Measurements from ENCODE around the gene LAMTOR1.
"Not testable (repeated sequence)": the region's sequence is repeated elsewhere in the genome, so short reads cannot be mapped to it uniquely, and the experiment has no call there.

The LAMTOR1 gene

GRCh38 chr11:72135473-72135872 lies 32.4 kb upstream of the LAMTOR1 start, which contains the start of gene FOLR3:
FOLR3 (plus strand) TSS chr11:72135725; CDS start chr11:72135953, 228 bp downstream.
- not testable (repeated sequence) for TF ChIP-seq RAD21 (IDR thresholded peaks at IDR 0.05; ENCODE audit: low read depth); TEAD4 (IDR thresholded peaks at IDR 0.05); USF1 (IDR thresholded peaks at IDR 0.05)

GRCh38 chr11:72132646-72133045 lies 29.5 kb upstream of the LAMTOR1 start:
- TF ChIP-seq YY1 (IDR thresholded peaks at IDR 0.05; ENCODE audit: low read depth) (no peak), EGR1 (IDR thresholded peaks at IDR 0.05) (no peak), CREB1 (IDR thresholded peaks at IDR 0.05; ENCODE audit: low read depth) (no peak), TCF12 (IDR thresholded peaks at IDR 0.05; ENCODE audit: low read depth) (no peak), USF1 (IDR thresholded peaks at IDR 0.05) (no peak), EP300 (IDR thresholded peaks at IDR 0.05; ENCODE audit: borderline replicate concordance) (no peak), NFIC (IDR thresholded peaks at IDR 0.05) (no peak), TEAD4 (IDR thresholded peaks at IDR 0.05) (no peak), RAD21 (IDR thresholded peaks at IDR 0.05; ENCODE audit: low read depth) (no peak), MAX (IDR thresholded peaks at IDR 0.05) (no peak), FOXM1 (IDR thresholded peaks at IDR 0.05; ENCODE audit: borderline replicate concordance, low read depth) (no peak), TAF1 (IDR thresholded peaks at IDR 0.05; ENCODE audit: low read depth) (no peak)

GRCh38 chr11:72129381-72129780 lies 26.3 kb upstream of the LAMTOR1 start:
- no peak for TF ChIP-seq ZBTB7A (IDR thresholded peaks at IDR 0.05; ENCODE audit: low read depth)

- TF ChIP-seq USF1 (IDR thresholded peaks at IDR 0.05) (no peak), TCF12 (IDR thresholded peaks at IDR 0.05; ENCODE audit: low read depth) (no peak), NFIC (IDR thresholded peaks at IDR 0.05) (no peak), ZBTB7A (IDR thresholded peaks at IDR 0.05; ENCODE audit: low read depth) (no peak), YY1 (IDR thresholded peaks at IDR 0.05; ENCODE audit: low read depth) (no peak), CREB1 (IDR thresholded peaks at IDR 0.05; ENCODE audit: low read depth) (no peak), CEBPB (IDR thresholded peaks at IDR 0.05) (no peak), RAD21 (IDR thresholded peaks at IDR 0.05; ENCODE audit: low read depth) (no peak), MAX (IDR thresholded peaks at IDR 0.05) (no peak), EGR1 (IDR thresholded peaks at IDR 0.05) (no peak)
These were observed 24.8 kb upstream of the LAMTOR1 start for GRCh38 chr11:72127923-72128322.

GRCh38 chr11:72125956-72126355 lies 22.9 kb upstream of the LAMTOR1 start:
- TF ChIP-seq TAF1 (IDR thresholded peaks at IDR 0.05; ENCODE audit: low read depth) (no peak), TCF12 (IDR thresholded peaks at IDR 0.05; ENCODE audit: low read depth) (no peak), MAX (IDR thresholded peaks at IDR 0.05) (no peak), FOXM1 (IDR thresholded peaks at IDR 0.05; ENCODE audit: borderline replicate concordance, low read depth) (no peak), CREB1 (IDR thresholded peaks at IDR 0.05; ENCODE audit: low read depth) (no peak), EP300 (IDR thresholded peaks at IDR 0.05; ENCODE audit: borderline replicate concordance) (no peak), YY1 (IDR thresholded peaks at IDR 0.05; ENCODE audit: low read depth) (no peak), CEBPB (IDR thresholded peaks at IDR 0.05) (no peak), RAD21 (IDR thresholded peaks at IDR 0.05; ENCODE audit: low read depth) (no peak), REST (IDR thresholded peaks at IDR 0.05; ENCODE audit: low read depth) (no peak), EGR1 (IDR thresholded peaks at IDR 0.05) (no peak), TEAD4 (IDR thresholded peaks at IDR 0.05) (no peak), NFIC (IDR thresholded peaks at IDR 0.05) (no peak), ZBTB7A (IDR thresholded peaks at IDR 0.05; ENCODE audit: low read depth) (no peak), USF1 (IDR thresholded peaks at IDR 0.05) (no peak)

- TF ChIP-seq TCF12 (IDR thresholded peaks at IDR 0.05; ENCODE audit: low read depth): no peak
- TF ChIP-seq USF1 (IDR thresholded peaks at IDR 0.05): no peak
- TF ChIP-seq NFIC (IDR thresholded peaks at IDR 0.05): no peak
- TF ChIP-seq EGR1 (IDR thresholded peaks at IDR 0.05): no peak
- no peak for TF ChIP-seq REST (IDR thresholded peaks at IDR 0.05; ENCODE audit: low read depth)
- TF ChIP-seq FOXM1 (IDR thresholded peaks at IDR 0.05; ENCODE audit: borderline replicate concordance, low read depth): no peak
- no peak for TF ChIP-seq ZBTB7A (IDR thresholded peaks at IDR 0.05; ENCODE audit: low read depth)
- no peak for TF ChIP-seq TAF1 (IDR thresholded peaks at IDR 0.05; ENCODE audit: low read depth)
- no peak for TF ChIP-seq CEBPB (IDR thresholded peaks at IDR 0.05)
- TF ChIP-seq RAD21 (IDR thresholded peaks at IDR 0.05; ENCODE audit: low read depth): no peak
- no peak for TF ChIP-seq CREB1 (IDR thresholded peaks at IDR 0.05; ENCODE audit: low read depth)
- no peak for TF ChIP-seq EP300 (IDR thresholded peaks at IDR 0.05; ENCODE audit: borderline replicate concordance)
- TF ChIP-seq TEAD4 (IDR thresholded peaks at IDR 0.05): no peak
- TF ChIP-seq YY1 (IDR thresholded peaks at IDR 0.05; ENCODE audit: low read depth): no peak
- no peak for TF ChIP-seq MAX (IDR thresholded peaks at IDR 0.05)
These were observed 20.9 kb upstream of the LAMTOR1 start for GRCh38 chr11:72124046-72124445.
